ENCODE measurements around the gene STRADB.
"Not testable (repeated sequence)": the region's sequence is repeated elsewhere in the genome, so short reads cannot be mapped to it uniquely, and the experiment has no call there.

Gene STRADB

GRCh38 chr2:201415149-201415548 lies 36.4 kb upstream of the STRADB start:
- Mint-ChIP-seq H3K4me3 (no peak overlapping the region), H3K9me3 (no peaks in the 10 kb centered on the region), H3K27me3 (ENCODE audit: low read depth) (no peaks in the 10 kb centered on the region), H3K36me3 (ENCODE audit: low read depth) (peaks cover 34% of the 10 kb centered on the region), H3K27ac (no peak overlapping the region), H3K4me1 (ENCODE audit: low read depth) (peaks cover 15% of the 10 kb centered on the region)
- no peak for DNase-seq (ENCODE audit: low spot score)

GRCh38 chr2:201419057-201419635 lies 32.4 kb upstream of the STRADB start:
- H3K27ac Mint-ChIP-seq: no peak overlapping the region
- peaks cover 25% of the 10 kb centered on the region for H3K36me3 Mint-ChIP-seq (ENCODE audit: low read depth)
- no peak for DNase-seq (ENCODE audit: low spot score)
- H3K27me3 Mint-ChIP-seq (ENCODE audit: low read depth): no peaks in the 10 kb centered on the region
- peaks cover 25% of the 10 kb centered on the region for H3K4me1 Mint-ChIP-seq (ENCODE audit: low read depth)
- no peak overlapping the region for H3K4me3 Mint-ChIP-seq
- H3K9me3 Mint-ChIP-seq: no peaks in the 10 kb centered on the region

- H3K27ac Mint-ChIP-seq: no peak overlapping the region
- no peak overlapping the region for H3K4me3 Mint-ChIP-seq
- no peaks in the 10 kb centered on the region for H3K9me3 Mint-ChIP-seq
- H3K27me3 Mint-ChIP-seq (ENCODE audit: low read depth): no peaks in the 10 kb centered on the region
- H3K4me1 Mint-ChIP-seq (ENCODE audit: low read depth): peaks cover 25% of the 10 kb centered on the region
- DNase-seq (ENCODE audit: low spot score): no peak
- H3K36me3 Mint-ChIP-seq (ENCODE audit: low read depth): peaks cover 25% of the 10 kb centered on the region
Observed at GRCh38 chr2:201419986-201420385, 31.6 kb upstream of the STRADB start.

GRCh38 chr2:201420442-201421113 lies 31.0 kb upstream of the STRADB start:
- Mint-ChIP-seq H3K27ac (no peak overlapping the region), H3K4me3 (no peak overlapping the region), H3K4me1 (ENCODE audit: low read depth) (peaks cover 25% of the 10 kb centered on the region), H3K27me3 (ENCODE audit: low read depth) (no peaks in the 10 kb centered on the region), H3K36me3 (ENCODE audit: low read depth) (peaks cover 25% of the 10 kb centered on the region), H3K9me3 (no peaks in the 10 kb centered on the region)
- DNase-seq (ENCODE audit: low spot score): no peak

GRCh38 chr2:201425952-201426351 lies 25.6 kb upstream of the STRADB start:
- Mint-ChIP-seq H3K4me1 (ENCODE audit: low read depth) (peaks cover 16% of the 10 kb centered on the region), H3K27ac (no peak overlapping the region), H3K36me3 (ENCODE audit: low read depth) (peaks cover 21% of the 10 kb centered on the region), H3K4me3 (no peak overlapping the region), H3K9me3 (peaks cover 14% of the 10 kb centered on the region), H3K27me3 (ENCODE audit: low read depth) (no peaks in the 10 kb centered on the region)
- DNase-seq (ENCODE audit: low spot score): no peak

GRCh38 chr2:201428366-201428765 lies 23.2 kb upstream of the STRADB start:
- Mint-ChIP-seq H3K4me1 (ENCODE audit: low read depth) (peaks cover 30% of the 10 kb centered on the region), H3K9me3 (peaks cover 18% of the 10 kb centered on the region), H3K36me3 (ENCODE audit: low read depth) (peaks cover 27% of the 10 kb centered on the region)
- DNase-seq (ENCODE audit: low spot score); H3K4me3 Mint-ChIP-seq; H3K27ac Mint-ChIP-seq; H3K27me3 Mint-ChIP-seq (ENCODE audit: low read depth): not testable (repeated sequence)

- H3K9me3 Mint-ChIP-seq: peaks cover 18% of the 10 kb centered on the region
- peaks cover 39% of the 10 kb centered on the region for H3K4me1 Mint-ChIP-seq (ENCODE audit: low read depth)
- H3K27me3 Mint-ChIP-seq (ENCODE audit: low read depth); H3K27ac Mint-ChIP-seq; H3K4me3 Mint-ChIP-seq; DNase-seq (ENCODE audit: low spot score): not testable (repeated sequence)
- peaks cover 26% of the 10 kb centered on the region for H3K36me3 Mint-ChIP-seq (ENCODE audit: low read depth)
Observed at GRCh38 chr2:201429835-201430234, 21.7 kb upstream of the STRADB start.

GRCh38 chr2:201430322-201430721 lies 21.2 kb upstream of the STRADB start:
- Mint-ChIP-seq H3K9me3 (peaks cover 18% of the 10 kb centered on the region), H3K36me3 (ENCODE audit: low read depth) (peaks cover 26% of the 10 kb centered on the region), H3K4me1 (ENCODE audit: low read depth) (peaks cover 40% of the 10 kb centered on the region)
- not testable (repeated sequence) for H3K27me3 Mint-ChIP-seq (ENCODE audit: low read depth); DNase-seq (ENCODE audit: low spot score); H3K27ac Mint-ChIP-seq; H3K4me3 Mint-ChIP-seq

- Mint-ChIP-seq H3K4me3 (no peak overlapping the region), H3K9me3 (peaks cover 18% of the 10 kb centered on the region), H3K27ac (peak overlapping the region; percentile 1), H3K27me3 (ENCODE audit: low read depth) (no peaks in the 10 kb centered on the region), H3K36me3 (ENCODE audit: low read depth) (peaks cover 26% of the 10 kb centered on the region), H3K4me1 (ENCODE audit: low read depth) (peaks cover 40% of the 10 kb centered on the region)
- no peak for DNase-seq (ENCODE audit: low spot score)
Observed at GRCh38 chr2:201430839-201431238, 20.7 kb upstream of the STRADB start.

- Mint-ChIP-seq H3K4me3 (peak overlapping the region; percentile 62), H3K36me3 (ENCODE audit: low read depth) (peaks cover 28% of the 10 kb centered on the region), H3K9me3 (peaks cover 18% of the 10 kb centered on the region), H3K27me3 (ENCODE audit: low read depth) (no peaks in the 10 kb centered on the region), H3K4me1 (ENCODE audit: low read depth) (peaks cover 41% of the 10 kb centered on the region), H3K27ac (peak overlapping the region; percentile 86)
- no peak for DNase-seq (ENCODE audit: low spot score)
Observed at GRCh38 chr2:201432038-201432620, 19.4 kb upstream of the STRADB start.

- DNase-seq (ENCODE audit: low spot score): no peak
- H3K27ac Mint-ChIP-seq: peak overlapping the region; percentile 86
- H3K9me3 Mint-ChIP-seq: peaks cover 18% of the 10 kb centered on the region
- H3K4me1 Mint-ChIP-seq (ENCODE audit: low read depth): peaks cover 46% of the 10 kb centered on the region
- H3K36me3 Mint-ChIP-seq (ENCODE audit: low read depth): peaks cover 30% of the 10 kb centered on the region
- no peaks in the 10 kb centered on the region for H3K27me3 Mint-ChIP-seq (ENCODE audit: low read depth)
- H3K4me3 Mint-ChIP-seq: peak overlapping the region; percentile 62
Observed at GRCh38 chr2:201432621-201433393, 18.7 kb upstream of the STRADB start.

- Mint-ChIP-seq H3K36me3 (ENCODE audit: low read depth) (peaks cover 32% of the 10 kb centered on the region), H3K9me3 (peaks cover 16% of the 10 kb centered on the region), H3K4me1 (ENCODE audit: low read depth) (peaks cover 44% of the 10 kb centered on the region), H3K27me3 (ENCODE audit: low read depth) (no peaks in the 10 kb centered on the region), H3K4me3 (peak overlapping the region; percentile 32), H3K27ac (peak overlapping the region; percentile 68)
- no peak for DNase-seq (ENCODE audit: low spot score)
Observed at GRCh38 chr2:201433394-201433995, 18.0 kb upstream of the STRADB start.

- H3K4me1 Mint-ChIP-seq (ENCODE audit: low read depth): peaks cover 43% of the 10 kb centered on the region
- peaks cover 23% of the 10 kb centered on the region for H3K36me3 Mint-ChIP-seq (ENCODE audit: low read depth)
- no peak for DNase-seq (ENCODE audit: low spot score)
- no peak overlapping the region for H3K4me3 Mint-ChIP-seq
- peaks cover 4% of the 10 kb centered on the region for H3K9me3 Mint-ChIP-seq
- H3K27ac Mint-ChIP-seq: no peak overlapping the region
- no peaks in the 10 kb centered on the region for H3K27me3 Mint-ChIP-seq (ENCODE audit: low read depth)
Observed at GRCh38 chr2:201436141-201436540, 15.4 kb upstream of the STRADB start.
